ENCODE data around the gene MMP21. TPM values are rescaled to one million over a fixed set of nuclear protein-coding genes. Genes with fewer than 3 reads are reported as not detected.

The MMP21 gene
- total RNA-seq, 1 donor from 2014 or later: not detected

- no peak for TF ChIP-seq CTCF (IDR thresholded peaks at IDR 0.05; ENCODE audit: unreplicated experiment)
- Mint-ChIP-seq H3K4me3 (ENCODE audit: unreplicated experiment) (peak overlapping the region; percentile 12), H3K27me3 (ENCODE audit: unreplicated experiment) (no peaks in the 10 kb centered on the region), H3K36me3 (ENCODE audit: low read depth, unreplicated experiment) (peaks cover 46% of the 10 kb centered on the region), H3K9me3 (ENCODE audit: unreplicated experiment) (no peaks in the 10 kb centered on the region), H3K4me1 (ENCODE audit: unreplicated experiment) (no peaks in the 10 kb centered on the region), H3K27ac (ENCODE audit: unreplicated experiment) (no peak overlapping the region)
- DNase-seq (ENCODE audit: low spot score): no peak
These were observed 35.5 kb downstream of the MMP21 start for GRCh38 chr10:125739994-125740679.

- no peak overlapping the region for H3K4me3 Mint-ChIP-seq (ENCODE audit: unreplicated experiment)
- no peaks in the 10 kb centered on the region for H3K9me3 Mint-ChIP-seq (ENCODE audit: unreplicated experiment)
- DNase-seq (ENCODE audit: low spot score): no peak
- no peak overlapping the region for H3K27ac Mint-ChIP-seq (ENCODE audit: unreplicated experiment)
- TF ChIP-seq CTCF (IDR thresholded peaks at IDR 0.05; ENCODE audit: unreplicated experiment): no peak
- no peaks in the 10 kb centered on the region for H3K4me1 Mint-ChIP-seq (ENCODE audit: unreplicated experiment)
- H3K27me3 Mint-ChIP-seq (ENCODE audit: unreplicated experiment): no peaks in the 10 kb centered on the region
- H3K36me3 Mint-ChIP-seq (ENCODE audit: low read depth, unreplicated experiment): peaks cover 30% of the 10 kb centered on the region
These were observed 37.4 kb downstream of the MMP21 start for GRCh38 chr10:125738206-125738605.

GRCh38 chr10:125734823-125735222, 40.8 kb downstream of the MMP21 start:
- Mint-ChIP-seq H3K9me3 (ENCODE audit: unreplicated experiment) (no peaks in the 10 kb centered on the region), H3K4me3 (ENCODE audit: unreplicated experiment) (no peak overlapping the region), H3K36me3 (ENCODE audit: low read depth, unreplicated experiment) (peaks cover 30% of the 10 kb centered on the region), H3K4me1 (ENCODE audit: unreplicated experiment) (no peaks in the 10 kb centered on the region), H3K27ac (ENCODE audit: unreplicated experiment) (no peak overlapping the region), H3K27me3 (ENCODE audit: unreplicated experiment) (no peaks in the 10 kb centered on the region)
- DNase-seq (ENCODE audit: low spot score): no peak
- TF ChIP-seq CTCF (IDR thresholded peaks at IDR 0.05; ENCODE audit: unreplicated experiment): peak; percentile 42

GRCh38 chr10:125734148-125734547, 41.5 kb downstream of the MMP21 start:
- Mint-ChIP-seq H3K9me3 (ENCODE audit: unreplicated experiment) (no peaks in the 10 kb centered on the region), H3K27ac (ENCODE audit: unreplicated experiment) (no peak overlapping the region), H3K27me3 (ENCODE audit: unreplicated experiment) (no peaks in the 10 kb centered on the region), H3K4me3 (ENCODE audit: unreplicated experiment) (no peak overlapping the region), H3K36me3 (ENCODE audit: low read depth, unreplicated experiment) (peaks cover 29% of the 10 kb centered on the region), H3K4me1 (ENCODE audit: unreplicated experiment) (no peaks in the 10 kb centered on the region)
- no peak for TF ChIP-seq CTCF (IDR thresholded peaks at IDR 0.05; ENCODE audit: unreplicated experiment)
- DNase-seq (ENCODE audit: low spot score): no peak

- H3K27me3 Mint-ChIP-seq (ENCODE audit: unreplicated experiment): no peaks in the 10 kb centered on the region
- H3K4me3 Mint-ChIP-seq (ENCODE audit: unreplicated experiment): no peak overlapping the region
- no peak for TF ChIP-seq CTCF (IDR thresholded peaks at IDR 0.05; ENCODE audit: unreplicated experiment)
- no peaks in the 10 kb centered on the region for H3K4me1 Mint-ChIP-seq (ENCODE audit: unreplicated experiment)
- no peaks in the 10 kb centered on the region for H3K9me3 Mint-ChIP-seq (ENCODE audit: unreplicated experiment)
- H3K36me3 Mint-ChIP-seq (ENCODE audit: low read depth, unreplicated experiment): peaks cover 35% of the 10 kb centered on the region
- no peak overlapping the region for H3K27ac Mint-ChIP-seq (ENCODE audit: unreplicated experiment)
- no peak for DNase-seq (ENCODE audit: low spot score)
These were observed 48.2 kb downstream of the MMP21 start for GRCh38 chr10:125727436-125727835.

Data from endothelial cell (in vitro differentiated cells).